Memory B cell (primary cell): ENCODE results near the gene VAMP4.
"Not testable (repeated sequence)": the region's sequence is repeated elsewhere in the genome, so short reads cannot be mapped to it uniquely, and the experiment has no call there.

Experiments used
- ATAC-seq: fragments of 150-1000 bp; cut with Tn5 transposase; 2 replicates; pipeline ENCODE4 v1.10.0; 2021; ENCODE audit warnings: low read depth, mild to moderate bottlenecking, moderate library complexity
- DNase-seq, 2 donors: peaks; one replicate each; pipeline ENCODE4 v3.0.0; 2022; ENCODE audit warnings: low spot score in 2 of 2
- H3K27ac Mint-ChIP-seq: one replicate; pipeline ENCODE4 v1.8.0; 2022; ENCODE audit warnings: mild to moderate bottlenecking, moderate library complexity, mixed read lengths
- H3K27me3 Mint-ChIP-seq: one replicate; pipeline ENCODE4 v1.8.0; 2022; ENCODE audit warnings: mixed read lengths
- H3K36me3 Mint-ChIP-seq: one replicate; pipeline ENCODE4 v1.8.0; 2022; ENCODE audit warnings: mild to moderate bottlenecking, mixed read lengths
- H3K4me1 Mint-ChIP-seq: one replicate; pipeline ENCODE4 v1.8.0; 2022; ENCODE audit warnings: mixed read lengths
- H3K4me3 Mint-ChIP-seq: one replicate; pipeline ENCODE4 v1.8.0; 2022; ENCODE audit warnings: mild to moderate bottlenecking, moderate library complexity, mixed read lengths
- H3K9me3 Mint-ChIP-seq: one replicate; pipeline ENCODE4 v1.8.0; 2022; ENCODE audit warnings: mixed read lengths

The VAMP4 gene

GRCh38 chr1:171702598-171702997, 39.3 kb downstream of the VAMP4 start:
- peaks cover 23% of the 10 kb centered on the region for H3K36me3 Mint-ChIP-seq
- ATAC-seq (no peak), DNase-seq (no peak)
- H3K9me3 Mint-ChIP-seq, result no peaks in the 10 kb centered on the region
- H3K27me3 Mint-ChIP-seq, result no peaks in the 10 kb centered on the region
- no peaks in the 10 kb centered on the region for H3K4me1 Mint-ChIP-seq
- no peak overlapping the region for H3K27ac Mint-ChIP-seq
- H3K4me3 Mint-ChIP-seq, result no peak overlapping the region

GRCh38 chr1:171699531-171699930, 42.3 kb downstream of the VAMP4 start:
- Mint-ChIP-seq H3K27ac (no peak overlapping the region), H3K4me1 (no peaks in the 10 kb centered on the region), H3K4me3 (no peak overlapping the region), H3K36me3 (peaks cover 30% of the 10 kb centered on the region), H3K9me3 (peaks cover 17% of the 10 kb centered on the region), H3K27me3 (no peaks in the 10 kb centered on the region)
- ATAC-seq (no peak), DNase-seq (no peak)

GRCh38 chr1:171695772-171696171, 46.1 kb downstream of the VAMP4 start:
- H3K4me3 Mint-ChIP-seq, ATAC-seq, DNase-seq, H3K27me3 Mint-ChIP-seq, H3K27ac Mint-ChIP-seq, H3K4me1 Mint-ChIP-seq: not testable (repeated sequence)
- peaks cover 21% of the 10 kb centered on the region for H3K36me3 Mint-ChIP-seq
- H3K9me3 Mint-ChIP-seq, result peaks cover 21% of the 10 kb centered on the region

GRCh38 chr1:171693541-171693940, 48.3 kb downstream of the VAMP4 start:
- not testable (repeated sequence) for DNase-seq, H3K27ac Mint-ChIP-seq, H3K4me3 Mint-ChIP-seq

GRCh38 chr1:171683870-171684269, 58.0 kb downstream of the VAMP4 start:
- no peak for ATAC-seq
- Mint-ChIP-seq H3K36me3 (peaks cover 2% of the 10 kb centered on the region), H3K4me1 (no peaks in the 10 kb centered on the region), H3K9me3 (peaks cover 10% of the 10 kb centered on the region), H3K27ac (no peak overlapping the region), H3K27me3 (peaks cover 7% of the 10 kb centered on the region), H3K4me3 (no peak overlapping the region)
- no peak for DNase-seq

More at GRCh38 chr1:171693541-171693940, 48.3 kb downstream of the VAMP4 start:
- H3K27me3 Mint-ChIP-seq, H3K4me1 Mint-ChIP-seq, ATAC-seq: not testable (repeated sequence)
- Mint-ChIP-seq H3K9me3 (peaks cover 21% of the 10 kb centered on the region), H3K36me3 (peaks cover 16% of the 10 kb centered on the region)

GRCh38 chr1:171680339-171680738, 61.5 kb downstream of the VAMP4 start:
- Mint-ChIP-seq H3K27ac (no peak overlapping the region), H3K36me3 (peaks cover 2% of the 10 kb centered on the region), H3K4me1 (no peaks in the 10 kb centered on the region), H3K4me3 (no peak overlapping the region), H3K27me3 (peaks cover 13% of the 10 kb centered on the region), H3K9me3 (peaks cover 6% of the 10 kb centered on the region)
- no peak for ATAC-seq
- no peak for DNase-seq

- no peak overlapping the region for H3K27ac Mint-ChIP-seq
- no peaks in the 10 kb centered on the region for H3K36me3 Mint-ChIP-seq
- no peaks in the 10 kb centered on the region for H3K9me3 Mint-ChIP-seq
- ATAC-seq (no peak), DNase-seq (no peak)
- peaks cover 6% of the 10 kb centered on the region for H3K27me3 Mint-ChIP-seq
- H3K4me1 Mint-ChIP-seq, result no peaks in the 10 kb centered on the region
- no peak overlapping the region for H3K4me3 Mint-ChIP-seq
Measured at GRCh38 chr1:171676823-171677222, 65.0 kb downstream of the VAMP4 start.

- H3K4me3 Mint-ChIP-seq, result no peak overlapping the region
- DNase-seq (no peak), ATAC-seq (no peak)
Measured at GRCh38 chr1:171674431-171675405, 67.1 kb downstream of the VAMP4 start.

GRCh38 chr1:171670739-171671138, 71.1 kb downstream of the VAMP4 start:
- no peak for DNase-seq
- no peaks in the 10 kb centered on the region for H3K36me3 Mint-ChIP-seq
- H3K4me3 Mint-ChIP-seq, result no peak overlapping the region
- no peaks in the 10 kb centered on the region for H3K4me1 Mint-ChIP-seq
- no peak overlapping the region for H3K27ac Mint-ChIP-seq
- H3K9me3 Mint-ChIP-seq, result no peaks in the 10 kb centered on the region
- ATAC-seq, result no peak
- peaks cover 1% of the 10 kb centered on the region for H3K27me3 Mint-ChIP-seq

More at GRCh38 chr1:171674431-171675405, 67.1 kb downstream of the VAMP4 start:
- H3K36me3 Mint-ChIP-seq, result no peaks in the 10 kb centered on the region
- H3K27ac Mint-ChIP-seq, result no peak overlapping the region
- H3K9me3 Mint-ChIP-seq, result no peaks in the 10 kb centered on the region
- peaks cover 6% of the 10 kb centered on the region for H3K27me3 Mint-ChIP-seq
- H3K4me1 Mint-ChIP-seq, result no peaks in the 10 kb centered on the region

- Mint-ChIP-seq H3K4me1 (no peaks in the 10 kb centered on the region), H3K27me3 (peaks cover 5% of the 10 kb centered on the region)
Measured at GRCh38 chr1:171668372-171668771, 73.5 kb downstream of the VAMP4 start.

GRCh38 chr1:171666114-171666769, 75.6 kb downstream of the VAMP4 start:
- DNase-seq, result no peak
- Mint-ChIP-seq H3K9me3 (no peaks in the 10 kb centered on the region), H3K27me3 (peaks cover 5% of the 10 kb centered on the region), H3K36me3 (no peaks in the 10 kb centered on the region), H3K27ac (no peak overlapping the region), H3K4me3 (no peak overlapping the region), H3K4me1 (no peaks in the 10 kb centered on the region)
- ATAC-seq, result no peak

More at GRCh38 chr1:171668372-171668771, 73.5 kb downstream of the VAMP4 start:
- ATAC-seq (no peak), DNase-seq (no peak)
- H3K36me3 Mint-ChIP-seq, result no peaks in the 10 kb centered on the region
- no peak overlapping the region for H3K27ac Mint-ChIP-seq
- no peak overlapping the region for H3K4me3 Mint-ChIP-seq
- no peaks in the 10 kb centered on the region for H3K9me3 Mint-ChIP-seq

GRCh38 chr1:171664976-171665375, 76.9 kb downstream of the VAMP4 start:
- ATAC-seq, result no peak
- Mint-ChIP-seq H3K4me3 (no peak overlapping the region), H3K27me3 (peaks cover 5% of the 10 kb centered on the region), H3K4me1 (no peaks in the 10 kb centered on the region), H3K36me3 (no peaks in the 10 kb centered on the region), H3K27ac (no peak overlapping the region), H3K9me3 (no peaks in the 10 kb centered on the region)
- DNase-seq, result no peak

GRCh38 chr1:171663854-171664575, 77.8 kb downstream of the VAMP4 start:
- DNase-seq, result no peak
- no peak for ATAC-seq
- Mint-ChIP-seq H3K27me3 (peaks cover 5% of the 10 kb centered on the region), H3K4me3 (no peak overlapping the region), H3K36me3 (no peaks in the 10 kb centered on the region), H3K9me3 (no peaks in the 10 kb centered on the region), H3K27ac (no peak overlapping the region), H3K4me1 (no peaks in the 10 kb centered on the region)
